IMR-90 (cell line): Measurements from ENCODE around the gene GTF2F2. TPM values are rescaled to one million over a fixed set of nuclear protein-coding genes. Genes with fewer than 3 reads are reported as not detected.

ENCODE experiments used
- ATAC-seq: fragments of 200-7000 bp; cut with Tn5 transposase; 2 replicates; pipeline ENCODE4 v1.9.1; 2020; ENCODE audit warnings: low read depth, mild to moderate bottlenecking, moderate library complexity
- BruUV-seq: library from RNA; stranded (reverse); fragments of 400-500 nt; replicated peaks from 2 replicates; lab custom pipeline; 2021; lab: Mats Ljungman, UMichigan
- CTCF ChIA-PET: fragments of 300-600 bp; formaldehyde crosslinking; extraction: SDS; loops from one replicate; lab custom pipeline; 2021; ENCODE audit warnings: antibody characterized with exemption; lab: Yijun Ruan, JAX
- POLR2A ChIA-PET: fragments of 300-600 bp; sonication (Branson Sonifier 250); formaldehyde crosslinking; loops from one replicate; lab custom pipeline; 2022; ENCODE audit warnings: antibody characterized with exemption; ENCODE audit not compliant: unreplicated experiment; lab: Charles Lee
- DNase-seq: peaks from one replicate; pipeline ENCODE4 v3.0.0; 2013
- H2AFZ ChIP-seq: replicated peaks from 2 replicates; pipeline ENCODE3; 2013; ENCODE audit warnings: low read length, mild to moderate bottlenecking; ENCODE audit not compliant: poor library complexity
- H2AK5ac ChIP-seq: 2 replicates; pipeline ENCODE4 v1.6.1; 2013; ENCODE audit warnings: low read depth, low read length, inconsistent platforms
- H2AK9ac ChIP-seq: replicated peaks from 2 replicates; pipeline ENCODE3; 2013; ENCODE audit warnings: mild to moderate bottlenecking, low read depth, low read length, moderate library complexity; ENCODE audit not compliant: poor library complexity
- H2BK120ac ChIP-seq: 2 replicates; pipeline ENCODE4 v1.6.1; 2013; ENCODE audit warnings: low read depth, low read length, inconsistent platforms
- H2BK15ac ChIP-seq: 3 replicates; pipeline ENCODE4 v1.6.1; 2013; ENCODE audit warnings: low read depth, low read length, inconsistent platforms
- H2BK20ac ChIP-seq: 2 replicates; pipeline ENCODE4 v1.6.1; 2013; ENCODE audit warnings: low read depth, mild to moderate bottlenecking, inconsistent platforms, low read length, moderate library complexity
- H2BK5ac ChIP-seq: 2 replicates; pipeline ENCODE4 v1.6.1; 2013; ENCODE audit warnings: mild to moderate bottlenecking, low read depth, low read length, inconsistent platforms; ENCODE audit not compliant: poor library complexity, severe bottlenecking
- H3K14ac ChIP-seq: replicated peaks from 2 replicates; pipeline ENCODE4 v1.6.1; 2013; ENCODE audit warnings: low read depth, low read length, inconsistent platforms
- H3K18ac ChIP-seq: 2 replicates; pipeline ENCODE4 v1.6.1; 2013; ENCODE audit warnings: low read depth, low read length, control low read depth
- H3K23ac ChIP-seq: 2 replicates; pipeline ENCODE4 v1.6.1; 2013; ENCODE audit warnings: low read depth, low read length, inconsistent platforms
- H3K27ac ChIP-seq: 2 replicates; pipeline ENCODE4 v1.5.1; 2013; ENCODE audit warnings: mild to moderate bottlenecking, control low read depth, low read length; ENCODE audit not compliant: insufficient read depth
- H3K27me3 ChIP-seq: 2 replicates; pipeline ENCODE4 v1.6.1; 2013; ENCODE audit warnings: low read length; ENCODE audit not compliant: control insufficient read depth, insufficient read depth
- H3K36me3 ChIP-seq: 2 replicates; pipeline ENCODE4 v1.6.1; 2013; ENCODE audit warnings: low read length, mixed read lengths; ENCODE audit not compliant: control insufficient read depth, insufficient read depth
- H3K4ac ChIP-seq: 2 replicates; pipeline ENCODE4 v1.6.1; 2013; ENCODE audit warnings: low read depth, low read length, inconsistent platforms
- H3K4me1 ChIP-seq: 2 replicates; pipeline ENCODE4 v1.6.1; 2013; ENCODE audit warnings: low read length, mixed read lengths; ENCODE audit not compliant: control insufficient read depth, insufficient read depth
- H3K4me2 ChIP-seq: 2 replicates; pipeline ENCODE4 v1.6.1; 2013; ENCODE audit warnings: low read depth, mild to moderate bottlenecking, control low read depth, low read length, moderate library complexity
- H3K4me3 ChIP-seq: 2 replicates; pipeline ENCODE4 v1.5.1; 2013; ENCODE audit warnings: low read depth, mild to moderate bottlenecking, control low read depth, low read length, moderate library complexity; ENCODE audit not compliant: insufficient read depth
- H3K56ac ChIP-seq: 2 replicates; pipeline ENCODE4 v1.6.1; 2013; ENCODE audit warnings: low read length, inconsistent platforms; ENCODE audit not compliant: insufficient read depth; ENCODE audit errors: extremely low read depth
- H3K79me1 ChIP-seq, 2 experiments: 2 replicates each; pipeline ENCODE4 v1.6.1; 2013; ENCODE audit warnings: low read length in 2 of 2, inconsistent platforms in 1 of 2, low read depth in 1 of 2
- H3K9ac ChIP-seq: 2 replicates; pipeline ENCODE4 v1.6.1; 2013; ENCODE audit warnings: low read depth, low read length, control low read depth
- H3K9me1 ChIP-seq: 2 replicates; pipeline ENCODE4 v1.6.1; 2013; ENCODE audit warnings: low read length, inconsistent platforms; ENCODE audit not compliant: insufficient read depth
- H3K9me3 ChIP-seq: 2 replicates; pipeline ENCODE4 v1.6.1; 2013; ENCODE audit warnings: low read length; ENCODE audit not compliant: control insufficient read depth, insufficient read depth
- H4K20me1 ChIP-seq: 2 replicates; pipeline ENCODE4 v1.6.1; 2013; ENCODE audit warnings: low read length, inconsistent platforms; ENCODE audit not compliant: insufficient read depth
- H4K5ac ChIP-seq: 2 replicates; pipeline ENCODE4 v1.6.1; 2013; ENCODE audit warnings: mild to moderate bottlenecking, low read depth, low read length, control low read depth
- H4K8ac ChIP-seq, 2 experiments: 2 replicates each; pipeline ENCODE4 v1.6.1; 2013; ENCODE audit warnings: low read depth in 2 of 2, low read length in 2 of 2, control low read depth in 1 of 2, inconsistent platforms in 1 of 2
- H4K91ac ChIP-seq: 2 replicates; pipeline ENCODE4 v1.6.1; 2013; ENCODE audit warnings: low read depth, low read length, inconsistent platforms; ENCODE audit not compliant: insufficient read depth
- BHLHE40 ChIP-seq: fragments of 150-350 bp; IDR thresholded peaks from 2 replicates; pipeline ENCODE4 v1.6.1; 2016; ENCODE audit warnings: mild to moderate bottlenecking, low read depth, low read length
- CEBPB ChIP-seq: IDR thresholded peaks from 2 replicates; pipeline ENCODE4 v1.6.1; 2012; ENCODE audit warnings: low read depth, low read length, improper control_type of control experiment
- CHD1 ChIP-seq: IDR thresholded peaks from 2 replicates; pipeline ENCODE4 v1.6.1; 2012; ENCODE audit warnings: low read depth, low read length, improper control_type of control experiment
- CTCF ChIP-seq: conservative IDR thresholded peaks from 2 replicates; pipeline ENCODE4 v1.5.1; 2012; ENCODE audit warnings: mild to moderate bottlenecking, low read depth, low read length, improper control_type of control experiment
- ELK1 ChIP-seq: fragments of 150-350 bp; IDR thresholded peaks from 2 replicates; pipeline ENCODE4 v1.6.1; 2016; ENCODE audit warnings: low read depth, mild to moderate bottlenecking, low read length, moderate library complexity, borderline replicate concordance
- FOS ChIP-seq: fragments of 150-350 bp; IDR thresholded peaks from 2 replicates; pipeline ENCODE4 v1.6.1; 2016; ENCODE audit warnings: low read depth, low read length
- MAZ ChIP-seq: IDR thresholded peaks from 2 replicates; pipeline ENCODE4 v1.6.1; 2012; ENCODE audit warnings: low read depth, mild to moderate bottlenecking, low read length, improper control_type of control experiment, moderate library complexity, borderline replicate concordance
- MXI1 ChIP-seq: IDR thresholded peaks from 2 replicates; pipeline ENCODE4 v1.6.1; 2012; ENCODE audit warnings: low read depth, mild to moderate bottlenecking, low read length, moderate library complexity, borderline replicate concordance
- NFE2L2 ChIP-seq: fragments of 150-350 bp; IDR thresholded peaks from 2 replicates; pipeline ENCODE4 v1.6.1; 2016; ENCODE audit warnings: low read depth, mild to moderate bottlenecking, low read length
- POLR2A ChIP-seq: IDR thresholded peaks from 2 replicates; pipeline ENCODE4 v1.6.1; 2012; ENCODE audit warnings: mild to moderate bottlenecking, low read depth, low read length
- RFX5 ChIP-seq: IDR thresholded peaks from 2 replicates; pipeline ENCODE4 v1.8.0; 2012; ENCODE audit warnings: low read depth, mild to moderate bottlenecking, low read length, moderate library complexity
- SMC3 ChIP-seq: fragments of 150-350 bp; IDR thresholded peaks from 2 replicates; pipeline ENCODE4 v1.6.1; 2016; ENCODE audit warnings: low read depth, mild to moderate bottlenecking, antibody characterized with exemption, low read length, moderate library complexity
- WGBS, 2 experiments: methylation state at CpG; one replicate each; pipeline versions ENCODE4 v1.1.5 to v1.1.7; 2013; ENCODE audit warnings: missing lambda C conversion rate in 2 of 2; ENCODE audit not compliant: insufficient read length in 1 of 2; ENCODE audit errors: extremely low coverage in 2 of 2; 5-methylcytosine and 5-hydroxymethylcytosine counted together
- dilution Hi-C: fragments of 300-500 bp; cut with HindIII; formaldehyde crosslinking; loops from one replicate; pipeline ENCODE4 v1.14.3; 2018; ENCODE audit warnings: low sequenced_read_pairs; ENCODE audit not compliant: unreplicated experiment
- in situ Hi-C: fragments of 300-500 bp; cut with MboI; formaldehyde crosslinking; loops from 3 replicates; pipeline ENCODE4 v1.14.3; 2019; ENCODE audit warnings: low sequenced_read_pairs, inconsistent platforms, mixed read lengths
- intact Hi-C: fragments of 100-400 bp; cut with micrococcal nuclease; formaldehyde crosslinking; loops from 2 replicates; pipeline ENCODE4 v1.10.0; 2022
- polyA plus RNA-seq, 3 experiments: library from polyadenylated mRNA; depleted of rRNA; stranded (reverse); fragments of >200 nt; gene quantifications; 2 replicates each; pipeline ENCODE4 v1.2.3, GENCODE V29; 2012; ENCODE audit warnings: low replicate concordance in 1 of 3
- total RNA-seq: library from RNA; depleted of rRNA; stranded (reverse); fragments of >200 nt; gene quantifications from 2 replicates; pipeline ENCODE4 v1.2.3, GENCODE V29; 2012

GTF2F2 gene
- total and polyA plus RNA-seq, 2 of the 4 experiments (the other 2 are of a cell fraction), result 16.5 to 21.0 TPM

GRCh38 chr13:45229172-45229571, 108.9 kb downstream of the GTF2F2 start:
- H3K23ac ChIP-seq, result no peak overlapping the region
- no peaks in the 10 kb centered on the region for H3K9me3 ChIP-seq
- WGBS, 2 experiments, result 100% methylated on average over 1 of the region's 4 CpGs; no CpG with 5 or more reads in 1 of the 2 experiments

More at GRCh38 chr13:45229172-45229571, 108.9 kb downstream of the GTF2F2 start:
- in situ Hi-C loops, result no loop called here
- dilution Hi-C loops, result no loop called here
- H3K9me1 ChIP-seq, result peaks cover 3% of the 10 kb centered on the region; the same call in 1 of the 2 replicates
- H4K5ac ChIP-seq, result no peak overlapping the region
- H2BK120ac ChIP-seq, result no peak overlapping the region
- H2AK5ac ChIP-seq, result no peak overlapping the region
- H3K27me3 ChIP-seq, result no peaks in the 10 kb centered on the region
- H3K56ac ChIP-seq, result no peak overlapping the region
- H3K9ac ChIP-seq, result no peak overlapping the region
- H3K4me1 ChIP-seq, result no peaks in the 10 kb centered on the region; the same call in 1 of the 2 replicates
- no peak overlapping the region for H2BK5ac ChIP-seq
- BruUV-seq, result no TSS peak
- POLR2A ChIA-PET, result no interaction called here
- H3K4ac ChIP-seq, result no peak overlapping the region
- DNase-seq (no peak), ATAC-seq (no peak)
- no peak overlapping the region for H2AFZ ChIP-seq
- H3K4me2 ChIP-seq, result no peak overlapping the region
- no peak overlapping the region for H4K8ac ChIP-seq
- H2BK20ac ChIP-seq, result no peak overlapping the region
- intact Hi-C loops, result no loop called here
- H3K18ac ChIP-seq, result no peak overlapping the region
- H2AK9ac ChIP-seq, result no peak overlapping the region
- no peaks in the 10 kb centered on the region for H4K20me1 ChIP-seq
- no peak overlapping the region for H2BK15ac ChIP-seq
- no peak overlapping the region for H3K4me3 ChIP-seq
- H3K79me1 ChIP-seq, result peaks cover 15 to 43% of the 10 kb centered on the region in 2 experiments
- 0 out of 2 replicates have a peak, but pooled peaks cover 2% of the 10 kb centered on the region for H3K36me3 ChIP-seq
- H4K91ac ChIP-seq, result no peak overlapping the region
- H3K27ac ChIP-seq, result no peak overlapping the region
- TF ChIP-seq NFE2L2 (no peak), SMC3 (no peak), CHD1 (no peak), MXI1 (no peak), POLR2A (no peak), RFX5 (no peak), FOS (no peak), CTCF (no peak), MAZ (no peak), ELK1 (no peak), CEBPB (no peak), BHLHE40 (no peak)
- H3K14ac ChIP-seq, result no peak overlapping the region
- CTCF ChIA-PET, result no interaction called here
